Left ventricle myocardium inferior (tissue), 1 donor: ENCODE data around the gene TBCB. TPM values are rescaled to one million over a fixed set of nuclear protein-coding genes. Genes with fewer than 3 reads are reported as not detected.

Source experiments
- DNase-seq: peaks from one replicate; pipeline ENCODE4 v3.0.0-alpha.2; 2020
- H3K27ac ChIP-seq: fragments of 200-600 bp; replicated peaks from 2 replicates; pipeline ENCODE4 v1.8.0; 2021
- H3K27me3 ChIP-seq: fragments of 200-600 bp; 2 replicates; pipeline ENCODE4 v1.8.0; 2021; ENCODE audit warnings: low read depth
- H3K36me3 ChIP-seq: fragments of 200-600 bp; 2 replicates; pipeline ENCODE4 v1.8.0; 2021
- H3K4me1 ChIP-seq: fragments of 200-600 bp; 2 replicates; pipeline ENCODE4 v1.8.0; 2021
- H3K4me3 ChIP-seq: fragments of 200-600 bp; 2 replicates; pipeline ENCODE4 v1.8.0; 2021; ENCODE audit warnings: mild to moderate bottlenecking, moderate library complexity
- H3K9me3 ChIP-seq: fragments of 200-600 bp; replicated peaks from 2 replicates; pipeline ENCODE4 v1.8.0; 2021
- CTCF ChIP-seq: fragments of 200-600 bp; IDR thresholded peaks from 2 replicates; pipeline ENCODE4 v1.8.0; 2021; ENCODE audit warnings: antibody characterized with exemption, mild to moderate bottlenecking, borderline replicate concordance
- intact Hi-C: fragments of 100-400 bp; cut with micrococcal nuclease; formaldehyde crosslinking; loops from one replicate; pipeline ENCODE4 v1.11.0; 2022
- total RNA-seq: library from RNA; stranded (reverse); fragmentation: NEBNext Ultra II Directional; extraction: Animal tissue kit (Norgen Biotek cat#: 25700); gene quantifications from one replicate; pipeline ENCODE4 v1.2.1, GENCODE V29; 2021
- donor health status: DM: no; HTN: yes; CAD: no; lungs with severe emphysema.

The TBCB gene
- total RNA-seq, 1 donor from 2014 or later = 94.9 TPM

- no peak for TF ChIP-seq CTCF
- DNase-seq = no peak
- Histone ChIP-seq H3K27ac (no peak within 1 kb of the TSS), H3K27me3 (no peaks in the 10 kb centered on the region), H3K4me3 (no peak within 1 kb of the TSS), H3K9me3 (no peaks in the 10 kb centered on the region), H3K4me1 (peaks cover 27% of the 10 kb centered on the region), H3K36me3 (peaks cover 26% of the 10 kb centered on the region)
- intact Hi-C loops = no loop called here
These were observed 4.6 kb upstream of the TBCB start, which contains the start of gene OVOL3 for GRCh38 chr19:36110487-36111199. TSS of gene OVOL3 (plus strand) at chr19:36111143. CDS start at chr19:36111203, 60 bp downstream.

- Histone ChIP-seq H3K4me3 (no peak overlapping the region), H3K36me3 (peaks cover 26% of the 10 kb centered on the region), H3K27ac (no peak overlapping the region), H3K9me3 (no peaks in the 10 kb centered on the region), H3K4me1 (peaks cover 27% of the 10 kb centered on the region), H3K27me3 (no peaks in the 10 kb centered on the region)
- intact Hi-C loops = no loop called here
- TF ChIP-seq CTCF = no peak
- no peak for DNase-seq
These were observed 4.1 kb upstream of the TBCB start for GRCh38 chr19:36111200-36111539.

- intact Hi-C loops = no loop called here
- DNase-seq = no peak
These were observed 2.6 kb upstream of the TBCB start for GRCh38 chr19:36112678-36113077.

GRCh38 chr19:36113425-36113824, 1.8 kb upstream of the TBCB start:
- intact Hi-C loops = no loop called here
- Histone ChIP-seq H3K4me1 (peaks cover 35% of the 10 kb centered on the region), H3K27me3 (no peaks in the 10 kb centered on the region), H3K4me3 (peak overlapping the region; percentile 83), H3K9me3 (no peaks in the 10 kb centered on the region), H3K36me3 (peaks cover 34% of the 10 kb centered on the region), H3K27ac (no peak overlapping the region)
- DNase-seq = no peak
- no peak for TF ChIP-seq CTCF

More at GRCh38 chr19:36112678-36113077, 2.6 kb upstream of the TBCB start:
- H3K27ac ChIP-seq = no peak overlapping the region
- TF ChIP-seq CTCF = no peak
- H3K9me3 ChIP-seq = no peaks in the 10 kb centered on the region
- no peaks in the 10 kb centered on the region for H3K27me3 ChIP-seq
- peaks cover 33% of the 10 kb centered on the region for H3K4me1 ChIP-seq
- peaks cover 26% of the 10 kb centered on the region for H3K36me3 ChIP-seq
- no peak overlapping the region for H3K4me3 ChIP-seq

GRCh38 chr19:36113894-36114720, 1.2 kb upstream of the TBCB start:
- Histone ChIP-seq H3K4me3 (peak overlapping the region; percentile 83), H3K27ac (peak overlapping the region; percentile 93), H3K27me3 (no peaks in the 10 kb centered on the region), H3K9me3 (no peaks in the 10 kb centered on the region), H3K4me1 (peaks cover 35% of the 10 kb centered on the region), H3K36me3 (peaks cover 41% of the 10 kb centered on the region)
- no peak for TF ChIP-seq CTCF
- DNase-seq = no peak
- intact Hi-C loops = no loop called here
